ENCODE results near the gene PBX1.

PBX1 gene

DNA sequence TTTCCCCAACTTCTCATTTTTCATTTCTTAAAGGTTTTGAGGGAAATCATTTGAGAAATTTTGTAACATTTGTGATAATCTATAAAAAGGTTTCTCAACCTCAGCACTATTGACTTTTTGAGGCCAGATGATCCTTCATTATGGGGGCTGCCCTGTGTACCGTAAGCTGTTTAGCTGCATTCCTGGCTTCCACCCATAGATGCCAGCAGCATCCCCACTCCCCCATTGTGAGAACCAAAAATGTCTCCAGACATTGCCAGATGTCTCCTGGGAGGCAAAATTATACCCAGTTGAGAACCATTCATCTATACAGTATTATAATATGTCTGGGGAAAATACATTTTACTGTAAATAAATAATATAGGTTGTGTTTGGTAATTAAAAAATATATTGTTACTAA, 146.0 kb downstream of the PBX1 start:
- Histone ChIP-seq H3K36me3 (ENCODE audit: control insufficient read depth, low read length) (no peaks in the 10 kb centered on the region), H3K4me1 (ENCODE audit: control insufficient read depth, low read length) (no peaks in the 10 kb centered on the region), H3K4me3 (ENCODE audit: low read length) (no peak overlapping the region), H3K9me3 (ENCODE audit: control insufficient read depth, insufficient read depth, low read length) (no peaks in the 10 kb centered on the region), H3K27ac (ENCODE audit: low read depth, low read length) (no peak overlapping the region), H3K27me3 (ENCODE audit: control insufficient read depth, low read length) (no peaks in the 10 kb centered on the region), H4K20me1 (ENCODE audit: control insufficient read depth, insufficient read depth, low read depth, low read length) (no peaks in the 10 kb centered on the region), H3F3A (ENCODE audit: control insufficient read depth, insufficient read depth) (no peaks in the 10 kb centered on the region), H3K4me2 (ENCODE audit: low read length) (no peak overlapping the region), H3K79me2 (ENCODE audit: control insufficient read depth, low read length) (no peaks in the 10 kb centered on the region), H3K9me2 (replicated peaks; ENCODE audit: control insufficient read depth, low read length) (no peaks in the 10 kb centered on the region)
- TF ChIP-seq CTCF (IDR thresholded peaks at IDR 0.05; ENCODE audit: low read depth, low read length, poor library complexity, severe bottlenecking) (no peak), EZH2phosphoT487 (IDR thresholded peaks at IDR 0.05; ENCODE audit: borderline replicate concordance, low read length) (no peak)

DNA sequence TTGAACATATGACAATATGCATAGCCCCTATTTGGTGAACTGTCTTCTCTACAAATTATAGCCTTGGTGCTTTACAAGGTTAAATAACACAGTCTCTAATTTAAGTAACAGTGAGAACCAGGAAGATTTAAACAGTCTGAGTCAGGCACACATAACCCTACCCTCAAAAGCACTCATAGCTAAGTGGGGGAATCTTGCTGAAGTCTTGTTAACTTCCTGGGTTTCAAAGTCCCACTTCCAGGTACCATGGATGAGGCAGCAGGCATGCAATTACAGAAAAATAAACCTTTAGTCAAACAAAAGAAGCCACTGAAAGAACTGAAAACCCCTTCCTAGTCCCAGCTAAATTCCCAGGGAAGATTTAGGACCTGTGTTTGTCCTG, 147.6 kb downstream of the PBX1 start:
- Histone ChIP-seq H3K27me3 (ENCODE audit: control insufficient read depth, low read length) (no peaks in the 10 kb centered on the region), H3K27ac (ENCODE audit: low read depth, low read length) (no peak overlapping the region), H4K20me1 (ENCODE audit: control insufficient read depth, insufficient read depth, low read depth, low read length) (no peaks in the 10 kb centered on the region), H3K36me3 (ENCODE audit: control insufficient read depth, low read length) (no peaks in the 10 kb centered on the region), H3F3A (ENCODE audit: control insufficient read depth, insufficient read depth) (no peaks in the 10 kb centered on the region), H3K4me1 (ENCODE audit: control insufficient read depth, low read length) (no peaks in the 10 kb centered on the region), H3K9me3 (ENCODE audit: control insufficient read depth, insufficient read depth, low read length) (no peaks in the 10 kb centered on the region; the same call in 1 of the 2 replicates), H3K79me2 (ENCODE audit: control insufficient read depth, low read length) (no peaks in the 10 kb centered on the region), H3K4me2 (ENCODE audit: low read length) (no peak overlapping the region), H3K4me3 (ENCODE audit: low read length) (no peak overlapping the region), H3K9me2 (replicated peaks; ENCODE audit: control insufficient read depth, low read length) (no peaks in the 10 kb centered on the region)
- TF ChIP-seq EZH2phosphoT487 (IDR thresholded peaks at IDR 0.05; ENCODE audit: borderline replicate concordance, low read length) (no peak), CTCF (IDR thresholded peaks at IDR 0.05; ENCODE audit: low read depth, low read length, poor library complexity, severe bottlenecking) (no peak)

- TF ChIP-seq EZH2phosphoT487 (IDR thresholded peaks at IDR 0.05; ENCODE audit: borderline replicate concordance, low read length) = no peak
- no peak for TF ChIP-seq CTCF (IDR thresholded peaks at IDR 0.05; ENCODE audit: low read depth, low read length, poor library complexity, severe bottlenecking)
- Histone ChIP-seq H3K27me3 (ENCODE audit: control insufficient read depth, low read length) (no peaks in the 10 kb centered on the region), H3K36me3 (ENCODE audit: control insufficient read depth, low read length) (no peaks in the 10 kb centered on the region), H3K4me1 (ENCODE audit: control insufficient read depth, low read length) (no peaks in the 10 kb centered on the region), H3K4me2 (ENCODE audit: low read length) (no peak overlapping the region), H3K9me3 (ENCODE audit: control insufficient read depth, insufficient read depth, low read length) (no peaks in the 10 kb centered on the region; the same call in 1 of the 2 replicates), H3K79me2 (ENCODE audit: control insufficient read depth, low read length) (no peaks in the 10 kb centered on the region), H4K20me1 (ENCODE audit: control insufficient read depth, insufficient read depth, low read depth, low read length) (no peaks in the 10 kb centered on the region), H3K27ac (ENCODE audit: low read depth, low read length) (no peak overlapping the region), H3F3A (ENCODE audit: control insufficient read depth, insufficient read depth) (no peaks in the 10 kb centered on the region), H3K9me2 (replicated peaks; ENCODE audit: control insufficient read depth, low read length) (no peaks in the 10 kb centered on the region), H3K4me3 (ENCODE audit: low read length) (no peak overlapping the region)
These were observed 148.9 kb downstream of the PBX1 start for GRCh38 chr1:164707868-164708331.

Measured in DOHH2 (cell line).